WTC11 (cell line): ENCODE results near the gene FAM107A. TPM values are rescaled to one million over a fixed set of nuclear protein-coding genes. Genes with fewer than 3 reads are reported as not detected.

Source experiments
- ATAC-seq: fragments of 200-7000 bp; cut with Tn5 transposase; 2 replicates; pipeline ENCODE4 v1.10.0; 2021; ENCODE audit warnings: mild to moderate bottlenecking, moderate library complexity
- CTCF ChIA-PET: fragments of 300-600 bp; sonication (Branson Sonifier 250); formaldehyde crosslinking; loops from one replicate; lab custom pipeline; 2021; ENCODE audit warnings: antibody characterized with exemption; lab: Charles Lee
- POLR2A ChIA-PET: fragments of 350-600 bp; sonication (Branson Sonifier 250); formaldehyde crosslinking; loops from one replicate; lab custom pipeline; 2021; ENCODE audit warnings: antibody characterized with exemption; lab: Charles Lee
- DNase-seq: peaks from one replicate; pipeline ENCODE4 v3.0.0; 2021; ENCODE audit warnings: low spot score
- H3K27ac Mint-ChIP-seq: 2 replicates; pipeline ENCODE4 v1.8.0; 2021; ENCODE audit warnings: mixed read lengths
- H3K27me3 Mint-ChIP-seq: 2 replicates; pipeline ENCODE4 v1.8.0; 2021; ENCODE audit warnings: low read depth, mild to moderate bottlenecking, moderate library complexity, mixed read lengths
- H3K36me3 Mint-ChIP-seq: 2 replicates; pipeline ENCODE4 v1.8.0; 2021; ENCODE audit warnings: mixed read lengths
- H3K4me1 Mint-ChIP-seq: 2 replicates; pipeline ENCODE4 v1.8.0; 2022; ENCODE audit warnings: mixed read lengths
- H3K4me3 Mint-ChIP-seq: 2 replicates; pipeline ENCODE4 v1.8.0; 2021; ENCODE audit warnings: mild to moderate bottlenecking, moderate library complexity, mixed read lengths
- H3K9me3 Mint-ChIP-seq: 2 replicates; pipeline ENCODE4 v1.8.0; 2021; ENCODE audit warnings: mixed read lengths
- ATF2 ChIP-seq: sonication (generic); formaldehyde crosslinking; IDR thresholded peaks from 2 replicates; pipeline ENCODE4 v1.8.1; 2022; ENCODE audit warnings: low read depth, missing genetic modification reagents, borderline replicate concordance
- E2F4 ChIP-seq: sonication (generic); formaldehyde crosslinking; IDR thresholded peaks from 2 replicates; pipeline ENCODE4 v1.8.1; 2022; ENCODE audit warnings: low read depth, mild to moderate bottlenecking, moderate library complexity, missing genetic modification reagents, borderline replicate concordance
- ELF4 ChIP-seq: sonication (generic); formaldehyde crosslinking; IDR thresholded peaks from 2 replicates; pipeline ENCODE4 v1.8.1; 2022; ENCODE audit warnings: low read depth, mild to moderate bottlenecking, moderate library complexity, missing genetic modification reagents
- GABPB1 ChIP-seq: sonication (generic); formaldehyde crosslinking; IDR thresholded peaks from 2 replicates; pipeline ENCODE4 v1.8.1; 2023; ENCODE audit warnings: mild to moderate bottlenecking, missing genetic modification reagents
- GTF2I ChIP-seq: fragments of 250-450 bp; sonication (Bioruptor Pico); conservative IDR thresholded peaks from 2 replicates; pipeline ENCODE4 v1.4.0; 2021; ENCODE audit warnings: mild to moderate bottlenecking
- NFATC4 ChIP-seq: fragments of 250-450 bp; sonication (Bioruptor Pico); IDR thresholded peaks from 2 replicates; pipeline ENCODE4 v1.9.0; 2021; ENCODE audit warnings: mild to moderate bottlenecking
- PREB ChIP-seq: sonication (generic); formaldehyde crosslinking; IDR thresholded peaks from 2 replicates; pipeline ENCODE4 v1.8.1; 2022; ENCODE audit warnings: mild to moderate bottlenecking, missing genetic modification reagents, moderate library complexity, borderline replicate concordance
- RELA ChIP-seq: sonication (generic); formaldehyde crosslinking; IDR thresholded peaks from 2 replicates; pipeline ENCODE4 v1.8.1; 2022; ENCODE audit warnings: missing genetic modification reagents, mild to moderate bottlenecking, borderline replicate concordance
- USF2 ChIP-seq: sonication (generic); formaldehyde crosslinking; IDR thresholded peaks from 2 replicates; pipeline ENCODE4 v1.8.1; 2023; ENCODE audit warnings: mild to moderate bottlenecking, missing genetic modification reagents, moderate library complexity
- ZNF263 ChIP-seq: sonication (generic); formaldehyde crosslinking; IDR thresholded peaks from 2 replicates; pipeline ENCODE4 v1.8.1; 2022; ENCODE audit warnings: low read depth, mild to moderate bottlenecking, moderate library complexity, missing genetic modification reagents
- ZNF416 ChIP-seq: fragments of 250-450 bp; sonication (Bioruptor Pico); IDR thresholded peaks from 2 replicates; pipeline ENCODE4 v1.9.0; 2021; ENCODE audit warnings: mild to moderate bottlenecking, inconsistent platforms
- ZNF423 ChIP-seq: fragments of 250-450 bp; sonication (Bioruptor Pico); IDR thresholded peaks from 2 replicates; pipeline ENCODE4 v2.1.2; 2022; ENCODE audit warnings: mild to moderate bottlenecking, moderate library complexity
- total RNA-seq: library from RNA; stranded (reverse); gene quantifications from 3 replicates; pipeline ENCODE4 v1.2.3, GENCODE V29; 2021

The FAM107A gene
- total RNA-seq, 1 experiment from 2014 or later = 0.31 TPM

GRCh38 chr3:58522759-58523425 is 54.3 kb downstream of the FAM107A start:
- Mint-ChIP-seq H3K36me3 (no peaks in the 10 kb centered on the region), H3K9me3 (no peaks in the 10 kb centered on the region), H3K4me3 (no peak overlapping the region), H3K27ac (no peak overlapping the region), H3K27me3 (no peaks in the 10 kb centered on the region; the same call in 1 of the 2 replicates), H3K4me1 (peaks cover 54% of the 10 kb centered on the region)
- ChIA-PET CTCF (interaction anchor here (0.9 to 3.5 kb wide), 5 partner anchors 31 to 216 kb away, joined by 3 to 14 read pairs (median 5); partner anchors contain the start of genes HTD2, KCTD6 and RPP14), POLR2A (no interaction called here)
- ATAC-seq (no peak), DNase-seq (no peak)
- TF ChIP-seq GTF2I (CRISPR knock-in tag) = 0 out of 2 replicates have a peak, but pooled peaks have one; percentile 40
- TF ChIP-seq NFATC4 (CRISPR knock-in tag) = no peak

GRCh38 chr3:58521917-58522631 is 55.1 kb downstream of the FAM107A start:
- peak; percentile 64 for ATAC-seq
- peaks cover 54% of the 10 kb centered on the region for H3K4me1 Mint-ChIP-seq
- POLR2A ChIA-PET = no interaction called here
- no peak for DNase-seq
- CTCF ChIA-PET = interaction anchor here (0.9 to 3.5 kb wide), 5 partner anchors 31 to 216 kb away, joined by 3 to 14 read pairs (median 5); partner anchors contain the start of genes HTD2, KCTD6 and RPP14
- no peaks in the 10 kb centered on the region for H3K36me3 Mint-ChIP-seq
- no peak overlapping the region for H3K27ac Mint-ChIP-seq
- no peaks in the 10 kb centered on the region for H3K9me3 Mint-ChIP-seq
- no peaks in the 10 kb centered on the region; the same call in 1 of the 2 replicates for H3K27me3 Mint-ChIP-seq
- no peak for TF ChIP-seq ZNF423 (CRISPR knock-in tag)
- peak; percentile 52; the same call in 1 of the 2 replicates for TF ChIP-seq GABPB1 (CRISPR knock-in tag)
- no peak overlapping the region for H3K4me3 Mint-ChIP-seq

- Mint-ChIP-seq H3K4me3 (no peak overlapping the region), H3K9me3 (no peaks in the 10 kb centered on the region), H3K27ac (no peak overlapping the region), H3K4me1 (peaks cover 52% of the 10 kb centered on the region)
- POLR2A ChIA-PET = no interaction called here
- CTCF ChIA-PET = interaction anchor here (1.3 to 3.9 kb wide), 4 partner anchors 9 to 215 kb away, joined by 3 to 14 read pairs (median 12); partner anchors contain the start of genes HTD2, KCTD6 and RPP14
- no peak for TF ChIP-seq USF2
- TF ChIP-seq PREB (CRISPR knock-in tag) = no peak
- TF ChIP-seq GTF2I (CRISPR knock-in tag) = no peak
- TF ChIP-seq ELF4 (CRISPR knock-in tag) = no peak
- TF ChIP-seq, all 79 proteins: peak for 0
- no peaks in the 10 kb centered on the region for H3K36me3 Mint-ChIP-seq
- H3K27me3 Mint-ChIP-seq = no peaks in the 10 kb centered on the region; the same call in 1 of the 2 replicates
- no peak for DNase-seq
- no peak for ATAC-seq
Observed at GRCh38 chr3:58521336-58521670, 55.9 kb downstream of the FAM107A start.

GRCh38 chr3:58520403-58521335 is 56.5 kb downstream of the FAM107A start:
- CTCF ChIA-PET = interaction anchor here (0.6 to 3.9 kb wide), 6 partner anchors 9 to 214 kb away, joined by 3 to 14 read pairs (median 6); partner anchors contain the start of genes HTD2, KCTD6 and RPP14
- Mint-ChIP-seq H3K36me3 (no peaks in the 10 kb centered on the region), H3K27ac (no peak overlapping the region), H3K4me3 (no peak overlapping the region), H3K9me3 (no peaks in the 10 kb centered on the region), H3K27me3 (no peaks in the 10 kb centered on the region; the same call in 1 of the 2 replicates), H3K4me1 (peaks cover 49% of the 10 kb centered on the region)
- TF ChIP-seq ZNF263 (CRISPR knock-in tag) = no peak
- TF ChIP-seq ZNF416 (CRISPR knock-in tag) = no peak
- no peak for TF ChIP-seq E2F4
- TF ChIP-seq GABPB1 (CRISPR knock-in tag) = peak; percentile 53; the same call in 1 of the 2 replicates
- TF ChIP-seq RELA (CRISPR knock-in tag) = no peak
- TF ChIP-seq PREB (CRISPR knock-in tag) = no peak
- TF ChIP-seq ATF2 (CRISPR knock-in tag) = no peak
- POLR2A ChIA-PET = no interaction called here
- DNase-seq = no peak
- no peak for ATAC-seq
